ENCODE data around the gene S1PR4. TPM values are rescaled to one million over a fixed set of nuclear protein-coding genes. Genes with fewer than 3 reads are reported as not detected.

The S1PR4 gene
- 10.8 TPM for polyA plus RNA-seq (2012; ENCODE audit: low read depth, missing spikeins)

- peak; percentile 83 for DNase-seq (ENCODE audit: insufficient read length, low spot score)
- FAIRE-seq: peak; percentile 68
- peak; percentile 39; the same call in 1 of the 2 replicates for TF ChIP-seq POLR2AphosphoS5 (IDR thresholded peaks at IDR 0.05; ENCODE audit: low read depth, low read length)
- no peak for TF ChIP-seq POLR2A (IDR thresholded peaks at IDR 0.05; ENCODE audit: low read depth, low read length)
- TF ChIP-seq TAF1 (IDR thresholded peaks at IDR 0.05; ENCODE audit: low read depth, low read length): no peak; the same call in 1 of the 2 replicates
Measured at GRCh38 chr19:3178377-3178972, at the start of gene S1PR4. S1PR4 (plus strand) TSS chr19:3178769; CDS start chr19:3178793, 24 bp downstream.

- DNase-seq (ENCODE audit: insufficient read length, low spot score): no peak
- FAIRE-seq: no peak
- TF ChIP-seq POU2F2 (IDR thresholded peaks at IDR 0.05; ENCODE audit: low read depth, low read length) (no peak), SPI1 (IDR thresholded peaks at IDR 0.05; ENCODE audit: low read depth, low read length) (no peak), PAX5 (IDR thresholded peaks at IDR 0.05; ENCODE audit: insufficient read depth, low read length, severe bottlenecking) (no peak), POLR2AphosphoS5 (IDR thresholded peaks at IDR 0.05; ENCODE audit: low read depth, low read length) (no peak), TAF1 (IDR thresholded peaks at IDR 0.05; ENCODE audit: low read depth, low read length) (no peak), POLR2A (IDR thresholded peaks at IDR 0.05; ENCODE audit: low read depth, low read length) (no peak)
Measured at GRCh38 chr19:3129112-3129511, 49.5 kb upstream of the S1PR4 start.

GRCh38 chr19:3131168-3131567, 47.4 kb upstream of the S1PR4 start:
- no peak for FAIRE-seq

GRCh38 chr19:3132971-3133792, 45.4 kb upstream of the S1PR4 start:
- FAIRE-seq (peak; percentile 99), DNase-seq (ENCODE audit: insufficient read length, low spot score) (peak; percentile 64)
- TF ChIP-seq SPI1 (IDR thresholded peaks at IDR 0.05; ENCODE audit: low read depth, low read length) (peak; percentile 53), POU2F2 (IDR thresholded peaks at IDR 0.05; ENCODE audit: low read depth, low read length) (no peak)

More at GRCh38 chr19:3131168-3131567, 47.4 kb upstream of the S1PR4 start:
- no peak for DNase-seq (ENCODE audit: insufficient read length, low spot score)
- no peak for TF ChIP-seq TAF1 (IDR thresholded peaks at IDR 0.05; ENCODE audit: low read depth, low read length)
- TF ChIP-seq SPI1 (IDR thresholded peaks at IDR 0.05; ENCODE audit: low read depth, low read length): no peak
- no peak for TF ChIP-seq POLR2A (IDR thresholded peaks at IDR 0.05; ENCODE audit: low read depth, low read length)
- TF ChIP-seq PAX5 (IDR thresholded peaks at IDR 0.05; ENCODE audit: insufficient read depth, low read length, severe bottlenecking): no peak
- no peak for TF ChIP-seq POLR2AphosphoS5 (IDR thresholded peaks at IDR 0.05; ENCODE audit: low read depth, low read length)
- no peak for TF ChIP-seq POU2F2 (IDR thresholded peaks at IDR 0.05; ENCODE audit: low read depth, low read length)

GRCh38 chr19:3133793-3134116, 44.8 kb upstream of the S1PR4 start:
- DNase-seq (ENCODE audit: insufficient read length, low spot score) (no peak), FAIRE-seq (no peak)
- TF ChIP-seq POU2F2 (IDR thresholded peaks at IDR 0.05; ENCODE audit: low read depth, low read length) (no peak), POLR2AphosphoS5 (IDR thresholded peaks at IDR 0.05; ENCODE audit: low read depth, low read length) (no peak), TAF1 (IDR thresholded peaks at IDR 0.05; ENCODE audit: low read depth, low read length) (no peak), SPI1 (IDR thresholded peaks at IDR 0.05; ENCODE audit: low read depth, low read length) (no peak), PAX5 (IDR thresholded peaks at IDR 0.05; ENCODE audit: insufficient read depth, low read length, severe bottlenecking) (no peak), POLR2A (IDR thresholded peaks at IDR 0.05; ENCODE audit: low read depth, low read length) (no peak)

GRCh38 chr19:3135961-3136683, 42.4 kb upstream of the S1PR4 start, which contains the start of gene GNA15:
GNA15 (plus strand) TSS chr19:3136033; CDS start chr19:3136451, 418 bp downstream.
- TF ChIP-seq SPI1 (IDR thresholded peaks at IDR 0.05; ENCODE audit: low read depth, low read length) (no peak), POLR2AphosphoS5 (IDR thresholded peaks at IDR 0.05; ENCODE audit: low read depth, low read length) (no peak), PAX5 (IDR thresholded peaks at IDR 0.05; ENCODE audit: insufficient read depth, low read length, severe bottlenecking) (no peak), POU2F2 (IDR thresholded peaks at IDR 0.05; ENCODE audit: low read depth, low read length) (no peak), POLR2A (IDR thresholded peaks at IDR 0.05; ENCODE audit: low read depth, low read length) (no peak), TAF1 (IDR thresholded peaks at IDR 0.05; ENCODE audit: low read depth, low read length) (no peak)
- peak; percentile 70 for FAIRE-seq
- DNase-seq (ENCODE audit: insufficient read length, low spot score): no peak

GRCh38 chr19:3136684-3137055, 41.9 kb upstream of the S1PR4 start:
- no peak for DNase-seq (ENCODE audit: insufficient read length, low spot score)
- TF ChIP-seq PAX5 (IDR thresholded peaks at IDR 0.05; ENCODE audit: insufficient read depth, low read length, severe bottlenecking) (no peak), POLR2AphosphoS5 (IDR thresholded peaks at IDR 0.05; ENCODE audit: low read depth, low read length) (no peak), TAF1 (IDR thresholded peaks at IDR 0.05; ENCODE audit: low read depth, low read length) (no peak), POLR2A (IDR thresholded peaks at IDR 0.05; ENCODE audit: low read depth, low read length) (no peak), POU2F2 (IDR thresholded peaks at IDR 0.05; ENCODE audit: low read depth, low read length) (no peak), SPI1 (IDR thresholded peaks at IDR 0.05; ENCODE audit: low read depth, low read length) (no peak)
- FAIRE-seq: peak; percentile 56

- TF ChIP-seq PAX5 (IDR thresholded peaks at IDR 0.05; ENCODE audit: insufficient read depth, low read length, severe bottlenecking) (no peak), SPI1 (IDR thresholded peaks at IDR 0.05; ENCODE audit: low read depth, low read length) (no peak), POLR2A (IDR thresholded peaks at IDR 0.05; ENCODE audit: low read depth, low read length) (no peak), POU2F2 (IDR thresholded peaks at IDR 0.05; ENCODE audit: low read depth, low read length) (no peak), TAF1 (IDR thresholded peaks at IDR 0.05; ENCODE audit: low read depth, low read length) (no peak), POLR2AphosphoS5 (IDR thresholded peaks at IDR 0.05; ENCODE audit: low read depth, low read length) (no peak)
- DNase-seq (ENCODE audit: insufficient read length, low spot score): no peak
- FAIRE-seq: peak; percentile 54
Measured at GRCh38 chr19:3137119-3137518, 41.5 kb upstream of the S1PR4 start.

- TF ChIP-seq SPI1 (IDR thresholded peaks at IDR 0.05; ENCODE audit: low read depth, low read length): no peak
- TF ChIP-seq POLR2AphosphoS5 (IDR thresholded peaks at IDR 0.05; ENCODE audit: low read depth, low read length): no peak
- TF ChIP-seq PAX5 (IDR thresholded peaks at IDR 0.05; ENCODE audit: insufficient read depth, low read length, severe bottlenecking): no peak
- TF ChIP-seq POLR2A (IDR thresholded peaks at IDR 0.05; ENCODE audit: low read depth, low read length): no peak
- no peak for TF ChIP-seq TAF1 (IDR thresholded peaks at IDR 0.05; ENCODE audit: low read depth, low read length)
- no peak for TF ChIP-seq POU2F2 (IDR thresholded peaks at IDR 0.05; ENCODE audit: low read depth, low read length)
- FAIRE-seq (no peak), DNase-seq (ENCODE audit: insufficient read length, low spot score) (no peak)
Measured at GRCh38 chr19:3138268-3138667, 40.3 kb upstream of the S1PR4 start.

All from GM12891 (cell line).